GM19023 (cell line): ENCODE data around the gene SERTM2.

ENCODE experiments used
- ATAC-seq: cut with Tn5 transposase; IDR thresholded peaks from one replicate; pipeline ENCODE4 v1.9.1; 2021; ENCODE audit warnings: mild to moderate bottlenecking, moderate library complexity; ENCODE audit not compliant: unreplicated experiment

Gene SERTM2

DNA sequence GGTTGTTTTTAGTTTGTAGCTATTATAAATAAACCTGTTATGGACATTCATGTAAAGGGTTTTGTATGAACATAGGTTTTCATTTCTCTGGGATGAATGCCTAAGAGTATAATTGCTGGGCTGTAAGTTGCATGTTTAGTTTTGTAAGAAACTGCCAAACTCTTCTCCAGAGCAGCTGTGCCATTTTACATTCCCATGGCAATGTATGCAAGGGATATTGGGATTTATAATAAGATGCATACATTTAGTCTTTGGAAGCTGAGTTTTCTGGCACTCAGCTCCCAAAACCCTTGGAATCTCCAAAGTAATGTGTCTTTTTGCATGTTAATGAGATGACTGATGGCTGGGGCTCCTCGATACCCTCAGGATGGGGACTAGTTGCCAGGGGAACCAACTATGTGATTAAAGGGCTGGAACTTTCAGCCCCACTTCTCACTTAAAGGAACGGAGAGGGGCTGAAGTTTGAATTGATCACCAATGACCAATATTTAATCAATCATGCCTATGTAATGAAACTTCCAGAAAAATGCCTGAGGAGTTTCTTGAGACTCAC lies 44.0 kb downstream of the SERTM2 start:
- ATAC-seq, result no peak

DNA sequence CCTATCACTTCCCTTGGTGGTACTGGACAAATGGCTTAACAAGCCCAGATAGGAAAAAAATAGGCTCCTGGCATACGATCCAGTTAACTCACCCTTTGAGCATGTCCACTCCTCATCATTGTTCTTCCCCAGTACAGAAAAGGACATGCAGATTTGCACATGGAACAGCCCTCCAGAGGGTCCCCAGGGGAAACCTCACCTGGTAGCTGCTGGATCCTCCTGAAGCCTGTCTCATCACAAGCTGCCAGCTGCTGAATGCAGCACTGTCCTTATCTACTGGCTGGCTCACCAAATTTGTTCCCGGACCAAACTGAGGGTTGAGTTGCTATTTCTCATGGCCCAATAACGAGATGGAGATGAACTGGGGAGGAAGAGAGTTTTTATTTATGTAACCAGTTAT lies 49.4 kb downstream of the SERTM2 start:
- ATAC-seq, result no peak

DNA sequence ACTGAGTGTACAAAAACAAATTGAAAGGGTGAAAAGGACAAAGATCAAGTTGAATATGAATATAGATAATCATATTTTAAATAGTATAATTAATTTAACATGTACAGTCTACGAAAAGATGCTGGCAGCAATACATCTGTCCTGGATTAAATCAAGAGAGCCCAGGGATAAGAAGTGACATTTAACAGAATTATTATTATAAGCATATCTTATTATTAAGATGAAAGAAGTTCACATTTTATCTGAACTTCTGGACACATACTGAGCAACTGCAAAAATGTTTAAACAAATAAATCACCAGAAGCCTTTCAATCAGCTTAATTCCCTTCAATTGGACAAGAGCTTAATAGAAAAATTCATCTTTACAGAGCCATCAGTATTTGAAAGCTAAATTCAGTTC lies 50.4 kb downstream of the SERTM2 start:
- ATAC-seq, result no peak

DNA sequence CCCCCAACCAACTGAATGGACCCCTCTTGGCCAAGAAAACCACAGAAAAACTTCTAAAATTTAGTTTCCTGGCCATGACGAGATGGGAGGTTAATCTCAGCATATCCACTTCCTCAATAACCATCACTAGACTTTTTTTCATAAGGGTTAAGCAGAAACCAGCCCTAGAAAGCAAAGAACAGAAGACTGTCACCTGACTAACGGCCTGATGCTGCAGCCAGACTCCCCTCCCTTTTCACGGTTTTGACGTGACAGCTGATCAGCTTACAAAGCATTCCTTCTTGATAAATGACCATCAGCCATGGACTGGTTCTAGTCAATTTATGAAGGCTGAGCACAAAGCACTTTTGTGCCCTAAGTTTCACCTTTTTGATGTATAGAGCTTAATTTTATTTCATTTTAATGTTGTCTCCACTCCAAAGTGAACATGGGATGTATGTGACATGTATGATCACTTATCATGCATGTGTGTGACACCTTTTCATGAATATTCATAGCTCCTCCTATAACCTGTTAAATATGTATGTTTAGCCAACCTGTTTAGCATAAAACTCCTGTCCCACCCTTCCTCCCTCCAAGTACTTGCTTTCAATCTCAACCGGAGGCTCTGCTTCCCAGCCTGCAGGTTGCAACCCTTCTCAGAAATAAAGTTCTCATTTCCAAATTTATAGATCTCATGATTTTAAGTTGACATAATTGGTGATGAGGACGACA lies 56.3 kb downstream of the SERTM2 start:
- no peak for ATAC-seq

DNA sequence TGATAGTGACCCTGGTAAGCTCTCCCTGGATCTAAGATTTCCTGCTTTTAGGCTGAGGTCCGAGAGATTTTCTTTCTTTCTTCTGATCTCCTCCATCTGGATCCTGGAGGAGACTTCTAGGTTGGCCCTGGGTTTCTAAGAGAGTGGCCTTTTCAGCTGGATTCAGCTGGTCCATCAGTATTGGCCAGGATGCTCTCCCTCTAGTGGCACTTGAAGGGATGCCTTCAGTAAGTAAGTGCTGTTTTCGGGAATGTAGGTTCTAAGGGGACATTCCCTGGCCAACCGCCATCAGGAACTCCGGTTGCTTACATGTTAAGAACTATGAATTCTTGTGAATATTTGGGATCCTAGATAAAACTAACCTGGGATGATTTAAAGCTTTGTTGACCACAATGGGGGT lies 56.9 kb downstream of the SERTM2 start:
- no peak for ATAC-seq

DNA sequence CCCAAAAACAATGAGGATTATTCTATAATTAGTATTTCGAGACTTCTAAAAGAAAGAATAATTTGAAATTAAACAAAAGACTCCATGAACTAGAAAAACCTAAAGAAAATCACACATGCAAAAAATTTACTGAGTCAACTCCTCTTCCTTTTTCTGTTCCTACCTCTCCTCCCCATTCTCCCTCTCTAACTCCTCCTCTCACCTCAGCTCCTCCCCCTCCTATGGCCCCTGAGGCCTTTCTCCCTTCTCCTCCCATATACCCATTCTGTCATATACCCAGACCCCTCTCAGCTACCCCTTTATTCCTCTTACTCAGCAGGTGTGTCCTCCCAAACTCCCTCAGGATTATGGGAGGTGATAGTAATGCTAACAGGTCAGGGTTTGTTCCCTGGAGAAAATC lies 57.4 kb downstream of the SERTM2 start:
- ATAC-seq, result no peak
